T-helper 22 cell (primary cell): ENCODE data around the gene ATP10A.

Source experiments
- DNase-seq: peaks from one replicate; pipeline ENCODE4 v3.0.0-alpha.2; 2020; ENCODE audit warnings: low read depth

ATP10A gene

GRCh38 chr15:25737218-25737643 is 125.9 kb downstream of the ATP10A start:
- DNase-seq = no peak

GRCh38 chr15:25736461-25736860 is 126.7 kb downstream of the ATP10A start:
- DNase-seq = no peak

GRCh38 chr15:25735550-25736384 is 127.4 kb downstream of the ATP10A start:
- no peak for DNase-seq

GRCh38 chr15:25734680-25735355 is 128.3 kb downstream of the ATP10A start:
- no peak for DNase-seq

- DNase-seq = no peak
These were observed 129.1 kb downstream of the ATP10A start for GRCh38 chr15:25733856-25734679.

GRCh38 chr15:25733036-25733855 is 129.9 kb downstream of the ATP10A start:
- DNase-seq = no peak

- DNase-seq = no peak
These were observed 130.9 kb downstream of the ATP10A start for GRCh38 chr15:25732191-25732590.

GRCh38 chr15:25731411-25731810 is 131.7 kb downstream of the ATP10A start:
- DNase-seq = no peak

GRCh38 chr15:25730918-25731317 is 132.2 kb downstream of the ATP10A start:
- no peak for DNase-seq

GRCh38 chr15:25728816-25729215 is 134.3 kb downstream of the ATP10A start:
- DNase-seq = no peak

- no peak for DNase-seq
These were observed 135.1 kb downstream of the ATP10A start for GRCh38 chr15:25727867-25728600.

- DNase-seq = no peak
These were observed 136.0 kb downstream of the ATP10A start for GRCh38 chr15:25727116-25727515.

GRCh38 chr15:25725758-25726157 is 137.4 kb downstream of the ATP10A start:
- DNase-seq = no peak

GRCh38 chr15:25724899-25725298 is 138.2 kb downstream of the ATP10A start:
- DNase-seq = no peak

- DNase-seq = no peak
These were observed 141.5 kb downstream of the ATP10A start for GRCh38 chr15:25721605-25721955.

GRCh38 chr15:25719101-25719985 is 143.8 kb downstream of the ATP10A start:
- DNase-seq = no peak

- DNase-seq = no peak
These were observed 144.5 kb downstream of the ATP10A start for GRCh38 chr15:25718597-25718996.

- DNase-seq = no peak
These were observed 145.0 kb downstream of the ATP10A start for GRCh38 chr15:25718169-25718536.

- DNase-seq = no peak
These were observed 145.5 kb downstream of the ATP10A start for GRCh38 chr15:25717457-25718168.

- DNase-seq = no peak
These were observed 146.0 kb downstream of the ATP10A start for GRCh38 chr15:25717127-25717456.
